K562 (cell line): ENCODE results near the gene MEGF11. TPM values are rescaled to one million over a fixed set of nuclear protein-coding genes. Genes with fewer than 3 reads are reported as not detected.

Source experiments
- BACH1 ChIP-seq: fragments of 200-800 bp; sonication (Bioruptor generic); IDR thresholded peaks from 2 replicates; pipeline ENCODE4 v1.6.1; 2016; ENCODE audit warnings: missing genetic modification characterization, missing compliant biosample characterization
- CAMTA2 ChIP-seq: fragments of 250-450 bp; sonication (Bioruptor Pico); conservative IDR thresholded peaks from 2 replicates; pipeline ENCODE4 v1.5.1; 2022
- CBFA2T3 ChIP-seq: fragments of 450-650 bp; IDR thresholded peaks from 2 replicates; pipeline ENCODE4 v1.6.1; 2017
- CBX5 ChIP-seq: IDR thresholded peaks from 2 replicates; pipeline ENCODE4 v1.6.1; 2014; ENCODE audit warnings: low read depth, borderline replicate concordance
- ETV5 ChIP-seq: sonication (generic); formaldehyde crosslinking; IDR thresholded peaks from 2 replicates; pipeline ENCODE4 v1.4.0; 2020; ENCODE audit warnings: low read depth, mild to moderate bottlenecking, missing genetic modification reagents
- FOXM1 ChIP-seq, 2 experiments: fragments of 450-650 bp in 1 of 2; sonication (generic) in 1 of 2; formaldehyde crosslinking in 1 of 2; IDR thresholded peaks; 2 replicates each; pipeline versions ENCODE4 v1.6.1 to v1.9.0; 2017 to 2022; ENCODE audit warnings: low read depth in 2 of 2, mild to moderate bottlenecking in 2 of 2, missing genetic modification reagents in 1 of 2, moderate library complexity in 1 of 2
- KAT8 ChIP-seq: fragments of 450-650 bp; IDR thresholded peaks from 2 replicates; pipeline ENCODE4 v1.6.1; 2016; ENCODE audit warnings: low read depth, mild to moderate bottlenecking
- MAFK ChIP-seq: IDR thresholded peaks from 2 replicates; pipeline ENCODE4 v1.6.1; 2011; ENCODE audit warnings: low read length, improper control_type of control experiment
- NR2F6 ChIP-seq: fragments of 450-650 bp; formaldehyde crosslinking; IDR thresholded peaks from 2 replicates; pipeline ENCODE4 v1.4.0; 2020; ENCODE audit warnings: mild to moderate bottlenecking
- PURB ChIP-seq: sonication (generic); formaldehyde crosslinking; IDR thresholded peaks from 2 replicates; pipeline ENCODE4 v1.9.0; 2021; ENCODE audit warnings: low read depth, mild to moderate bottlenecking, missing genetic modification reagents
- SRSF1 ChIP-seq: fragments of 200-400 bp; formaldehyde crosslinking; IDR thresholded peaks from 2 replicates; pipeline ENCODE4 v1.6.1; 2017; ENCODE audit warnings: mild to moderate bottlenecking, low read depth, low read length, moderate library complexity
- TARDBP ChIP-seq: fragments of 450-650 bp; IDR thresholded peaks from 2 replicates; pipeline ENCODE4 v1.6.1; 2016
- TBP ChIP-seq: optimal IDR thresholded peaks from 2 replicates; pipeline ENCODE3; 2011; ENCODE audit warnings: low read depth, low read length, improper control_type of control experiment
- ZBTB43 ChIP-seq: sonication (generic); formaldehyde crosslinking; IDR thresholded peaks from 2 replicates; pipeline ENCODE4 v1.8.0; 2023; ENCODE audit warnings: mild to moderate bottlenecking, missing genetic modification reagents
- ZFP1 ChIP-seq: fragments of 450-650 bp; formaldehyde crosslinking; IDR thresholded peaks from 2 replicates; pipeline ENCODE4 v1.4.0; 2020; ENCODE audit warnings: mild to moderate bottlenecking, mixed read lengths
- ZKSCAN1 ChIP-seq: fragments of 150-350 bp; IDR thresholded peaks from 2 replicates; pipeline ENCODE4 v1.6.1; 2016; ENCODE audit warnings: low read depth, low read length
- ZNF146 ChIP-seq: IDR thresholded peaks from one replicate; pipeline ENCODE4 v1.6.1; 2018; ENCODE audit warnings: missing compliant biosample characterization; ENCODE audit not compliant: unreplicated experiment
- ZNF232 ChIP-seq: sonication (generic); formaldehyde crosslinking; IDR thresholded peaks from 2 replicates; pipeline ENCODE4 v1.8.0; 2022; ENCODE audit warnings: mild to moderate bottlenecking, missing genetic modification reagents
- ZNF354B ChIP-seq: fragments of 250-450 bp; sonication (Bioruptor Pico); IDR thresholded peaks from 2 replicates; pipeline ENCODE4 v1.4.0; 2020
- ZNF395 ChIP-seq: fragments of 200-800 bp; sonication (Bioruptor generic); IDR thresholded peaks from 2 replicates; pipeline ENCODE4 v1.6.1; 2017; ENCODE audit warnings: missing genetic modification characterization, missing compliant biosample characterization
- polyA plus RNA-seq, 8 experiments: library from polyadenylated mRNA; depleted of rRNA in 4 of 8; stranded (reverse) in 5 of 8; unstranded in 3 of 8; fragments of >200 nt; fragmentation: Nextera tagmentation in 2 of 8; fragmentation: Illumina TruSeq in 1 of 8; extraction: Ambion mirVana in 2 of 8; extraction: Trizol in 1 of 8; gene quantifications; 2 replicates each; pipeline versions ENCODE4 v1.2.1 to v1.2.3, GENCODE V29; 2011 to 2014; ENCODE audit warnings: inconsistent platforms in 1 of 8, missing spikeins in 1 of 8
- total RNA-seq, 7 experiments: library from RNA; depleted of rRNA in 6 of 7; stranded (reverse); fragments of >200 nt in 6 of 7; fragmentation: Illumina TruSeq in 2 of 7; extraction: Trizol in 2 of 7; gene quantifications; 2 replicates each; pipeline versions ENCODE4 v1.2.1 to v1.2.3, GENCODE V29; 2011 to 2021; ENCODE audit warnings: low replicate concordance in 1 of 7
- TF ChIP-seq, protein P1 (sequence below): sonication (generic); formaldehyde crosslinking; IDR thresholded peaks from 2 replicates; pipeline ENCODE4 v1.8.0; 2022; ENCODE audit warnings: missing genetic modification reagents, mild to moderate bottlenecking, borderline replicate concordance
- TF ChIP-seq, protein P2 (sequence below): IDR thresholded peaks from 2 replicates; pipeline ENCODE4 v1.6.1; 2014; ENCODE audit warnings: antibody characterized with exemption
- TF ChIP-seq, protein P3 (sequence below): fragments of 450-650 bp; formaldehyde crosslinking; IDR thresholded peaks from 2 replicates; pipeline ENCODE4 v1.4.0; 2020; ENCODE audit warnings: mild to moderate bottlenecking, moderate library complexity

MEGF11 gene
- total and polyA plus RNA-seq, 9 of the 15 experiments (the other 6 are each of a cell fraction or from before 2014, with no cell fraction given): 0.06 to 0.23 (median 0.20) TPM; not detected in 6

DNA sequence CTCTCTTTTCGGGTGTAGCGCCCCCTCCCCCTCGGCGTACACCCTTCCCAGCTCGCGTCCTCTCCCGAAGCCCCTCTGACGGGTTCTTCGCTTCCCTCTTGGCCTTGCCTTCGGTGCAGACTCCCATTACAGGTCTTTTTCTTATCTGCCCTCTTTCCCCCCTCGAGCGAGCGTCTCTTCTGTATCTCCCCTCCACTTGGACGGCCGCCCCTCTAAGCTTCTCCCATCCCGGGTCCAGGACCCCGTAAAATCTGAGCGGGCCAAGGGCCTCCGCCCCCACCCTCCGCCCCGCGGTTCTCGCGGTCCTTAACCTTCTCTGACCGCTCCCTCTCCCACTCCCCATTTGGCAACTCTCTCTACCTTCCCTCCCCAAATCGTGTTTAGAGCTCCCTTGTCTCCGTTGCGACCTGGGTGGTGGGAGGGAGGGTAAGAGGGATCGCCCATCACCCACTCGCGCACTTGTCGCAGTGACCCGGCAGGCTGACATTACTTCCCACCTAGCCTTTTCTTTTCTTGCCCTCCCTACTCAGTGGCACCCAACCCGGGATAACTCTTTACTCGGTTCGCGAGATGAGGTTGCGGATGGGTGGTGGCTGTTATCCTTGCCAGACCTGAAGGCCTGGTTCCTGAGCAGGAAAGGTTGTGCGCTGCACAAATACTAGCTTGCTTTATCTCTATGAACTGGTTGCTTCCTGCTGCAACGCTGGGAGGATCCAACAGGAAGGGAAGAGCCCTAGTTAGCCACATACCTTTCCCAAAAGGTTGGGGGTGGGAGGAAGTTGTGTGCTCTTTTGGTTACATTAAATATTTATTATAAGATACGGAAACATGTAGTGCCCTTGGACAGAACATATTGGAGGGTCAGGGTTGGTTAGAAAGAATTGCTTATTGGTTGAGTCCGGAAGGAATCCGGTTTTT is 383.3 kb downstream of the MEGF11 start (continued):
- TF ChIP-seq ZNF146 (CRISPR knock-in tag) (no peak), ZNF354B (no peak), CAMTA2 (CRISPR knock-in tag) (no peak), ZNF395 (CRISPR knock-in tag) (no peak), KAT8 (no peak), BACH1 (tag) (no peak), ZBTB43 (CRISPR knock-in tag) (no peak), SRSF1 (no peak), CBX5 (no peak), TARDBP (no peak), TBP (peak; percentile 2), FOXM1 (IDR thresholded peaks at IDR 0.05; ENCODE audit: low read depth) (no peak), FOXM1 (CRISPR knock-in tag; IDR thresholded peaks at IDR 0.05; ENCODE audit: low read depth) (no peak), ETV5 (no peak), ZNF232 (CRISPR knock-in tag) (no peak), MAFK (no peak), NR2F6 (CRISPR knock-in tag) (no peak), ZKSCAN1 (0 out of 2 replicates have a peak, but pooled peaks have one; percentile 6), ZFP1 (CRISPR knock-in tag) (no peak), CBFA2T3 (peak; percentile 65), PURB (CRISPR knock-in tag) (no peak)
- TF ChIP-seq, protein P1, sequence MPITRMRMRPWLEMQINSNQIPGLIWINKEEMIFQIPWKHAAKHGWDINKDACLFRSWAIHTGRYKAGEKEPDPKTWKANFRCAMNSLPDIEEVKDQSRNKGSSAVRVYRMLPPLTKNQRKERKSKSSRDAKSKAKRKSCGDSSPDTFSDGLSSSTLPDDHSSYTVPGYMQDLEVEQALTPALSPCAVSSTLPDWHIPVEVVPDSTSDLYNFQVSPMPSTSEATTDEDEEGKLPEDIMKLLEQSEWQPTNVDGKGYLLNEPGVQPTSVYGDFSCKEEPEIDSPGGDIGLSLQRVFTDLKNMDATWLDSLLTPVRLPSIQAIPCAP (CRISPR knock-in tag): no peak
- TF ChIP-seq, protein P2, sequence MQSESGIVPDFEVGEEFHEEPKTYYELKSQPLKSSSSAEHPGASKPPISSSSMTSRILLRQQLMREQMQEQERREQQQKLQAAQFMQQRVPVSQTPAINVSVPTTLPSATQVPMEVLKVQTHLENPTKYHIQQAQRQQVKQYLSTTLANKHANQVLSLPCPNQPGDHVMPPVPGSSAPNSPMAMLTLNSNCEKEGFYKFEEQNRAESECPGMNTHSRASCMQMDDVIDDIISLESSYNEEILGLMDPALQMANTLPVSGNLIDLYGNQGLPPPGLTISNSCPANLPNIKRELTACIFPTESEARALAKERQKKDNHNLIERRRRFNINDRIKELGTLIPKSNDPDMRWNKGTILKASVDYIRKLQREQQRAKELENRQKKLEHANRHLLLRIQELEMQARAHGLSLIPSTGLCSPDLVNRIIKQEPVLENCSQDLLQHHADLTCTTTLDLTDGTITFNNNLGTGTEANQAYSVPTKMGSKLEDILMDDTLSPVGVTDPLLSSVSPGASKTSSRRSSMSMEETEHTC: no peak
- TF ChIP-seq, protein P3, sequence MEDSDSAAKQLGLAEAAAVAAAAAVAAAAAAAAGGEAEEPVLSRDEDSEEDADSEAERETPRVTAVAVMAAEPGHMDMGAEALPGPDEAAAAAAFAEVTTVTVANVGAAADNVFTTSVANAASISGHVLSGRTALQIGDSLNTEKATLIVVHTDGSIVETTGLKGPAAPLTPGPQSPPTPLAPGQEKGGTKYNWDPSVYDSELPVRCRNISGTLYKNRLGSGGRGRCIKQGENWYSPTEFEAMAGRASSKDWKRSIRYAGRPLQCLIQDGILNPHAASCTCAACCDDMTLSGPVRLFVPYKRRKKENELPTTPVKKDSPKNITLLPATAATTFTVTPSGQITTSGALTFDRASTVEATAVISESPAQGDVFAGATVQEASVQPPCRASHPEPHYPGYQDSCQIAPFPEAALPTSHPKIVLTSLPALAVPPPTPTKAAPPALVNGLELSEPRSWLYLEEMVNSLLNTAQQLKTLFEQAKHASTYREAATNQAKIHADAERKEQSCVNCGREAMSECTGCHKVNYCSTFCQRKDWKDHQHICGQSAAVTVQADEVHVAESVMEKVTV (CRISPR knock-in tag): no peak
